Panc1 (cell line): Measurements from ENCODE around the gene GTF2H4.

ENCODE experiments used
- POLR2AphosphoS5 ChIP-seq: IDR thresholded peaks from 2 replicates; pipeline ENCODE4 v1.6.1; 2012; ENCODE audit warnings: mild to moderate bottlenecking, low read depth, low read length, moderate library complexity
- SIN3A ChIP-seq: IDR thresholded peaks from 2 replicates; pipeline ENCODE4 v1.6.1; 2012; ENCODE audit warnings: low read depth, mild to moderate bottlenecking, low read length, moderate library complexity, borderline replicate concordance; ENCODE audit not compliant: insufficient read depth
- TCF7L2 ChIP-seq: IDR thresholded peaks from 2 replicates; pipeline ENCODE4 v1.6.1; 2011; ENCODE audit warnings: mild to moderate bottlenecking, low read depth, low read length, inconsistent platforms
- TF ChIP-seq, protein P1 (sequence below): fragments of 450-650 bp; IDR thresholded peaks from 2 replicates; pipeline ENCODE4 v1.5.1; 2017; ENCODE audit warnings: mild to moderate bottlenecking
- TF ChIP-seq, protein P2 (sequence below), 2 experiments: IDR thresholded peaks; 2 replicates each; pipeline ENCODE4 v1.6.1; 2011 to 2012; ENCODE audit warnings: low read depth in 2 of 2, control low read depth in 1 of 2, low read length in 1 of 2, mild to moderate bottlenecking in 1 of 2, moderate library complexity in 1 of 2; ENCODE audit not compliant: insufficient read depth in 1 of 2

GRCh38 chr6:30960907-30961673 is 53.1 kb downstream of the GTF2H4 start:
- TF ChIP-seq, protein P1, sequence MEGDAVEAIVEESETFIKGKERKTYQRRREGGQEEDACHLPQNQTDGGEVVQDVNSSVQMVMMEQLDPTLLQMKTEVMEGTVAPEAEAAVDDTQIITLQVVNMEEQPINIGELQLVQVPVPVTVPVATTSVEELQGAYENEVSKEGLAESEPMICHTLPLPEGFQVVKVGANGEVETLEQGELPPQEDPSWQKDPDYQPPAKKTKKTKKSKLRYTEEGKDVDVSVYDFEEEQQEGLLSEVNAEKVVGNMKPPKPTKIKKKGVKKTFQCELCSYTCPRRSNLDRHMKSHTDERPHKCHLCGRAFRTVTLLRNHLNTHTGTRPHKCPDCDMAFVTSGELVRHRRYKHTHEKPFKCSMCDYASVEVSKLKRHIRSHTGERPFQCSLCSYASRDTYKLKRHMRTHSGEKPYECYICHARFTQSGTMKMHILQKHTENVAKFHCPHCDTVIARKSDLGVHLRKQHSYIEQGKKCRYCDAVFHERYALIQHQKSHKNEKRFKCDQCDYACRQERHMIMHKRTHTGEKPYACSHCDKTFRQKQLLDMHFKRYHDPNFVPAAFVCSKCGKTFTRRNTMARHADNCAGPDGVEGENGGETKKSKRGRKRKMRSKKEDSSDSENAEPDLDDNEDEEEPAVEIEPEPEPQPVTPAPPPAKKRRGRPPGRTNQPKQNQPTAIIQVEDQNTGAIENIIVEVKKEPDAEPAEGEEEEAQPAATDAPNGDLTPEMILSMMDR = no peak
- no peak for TF ChIP-seq POLR2AphosphoS5
- TF ChIP-seq, protein P2, sequence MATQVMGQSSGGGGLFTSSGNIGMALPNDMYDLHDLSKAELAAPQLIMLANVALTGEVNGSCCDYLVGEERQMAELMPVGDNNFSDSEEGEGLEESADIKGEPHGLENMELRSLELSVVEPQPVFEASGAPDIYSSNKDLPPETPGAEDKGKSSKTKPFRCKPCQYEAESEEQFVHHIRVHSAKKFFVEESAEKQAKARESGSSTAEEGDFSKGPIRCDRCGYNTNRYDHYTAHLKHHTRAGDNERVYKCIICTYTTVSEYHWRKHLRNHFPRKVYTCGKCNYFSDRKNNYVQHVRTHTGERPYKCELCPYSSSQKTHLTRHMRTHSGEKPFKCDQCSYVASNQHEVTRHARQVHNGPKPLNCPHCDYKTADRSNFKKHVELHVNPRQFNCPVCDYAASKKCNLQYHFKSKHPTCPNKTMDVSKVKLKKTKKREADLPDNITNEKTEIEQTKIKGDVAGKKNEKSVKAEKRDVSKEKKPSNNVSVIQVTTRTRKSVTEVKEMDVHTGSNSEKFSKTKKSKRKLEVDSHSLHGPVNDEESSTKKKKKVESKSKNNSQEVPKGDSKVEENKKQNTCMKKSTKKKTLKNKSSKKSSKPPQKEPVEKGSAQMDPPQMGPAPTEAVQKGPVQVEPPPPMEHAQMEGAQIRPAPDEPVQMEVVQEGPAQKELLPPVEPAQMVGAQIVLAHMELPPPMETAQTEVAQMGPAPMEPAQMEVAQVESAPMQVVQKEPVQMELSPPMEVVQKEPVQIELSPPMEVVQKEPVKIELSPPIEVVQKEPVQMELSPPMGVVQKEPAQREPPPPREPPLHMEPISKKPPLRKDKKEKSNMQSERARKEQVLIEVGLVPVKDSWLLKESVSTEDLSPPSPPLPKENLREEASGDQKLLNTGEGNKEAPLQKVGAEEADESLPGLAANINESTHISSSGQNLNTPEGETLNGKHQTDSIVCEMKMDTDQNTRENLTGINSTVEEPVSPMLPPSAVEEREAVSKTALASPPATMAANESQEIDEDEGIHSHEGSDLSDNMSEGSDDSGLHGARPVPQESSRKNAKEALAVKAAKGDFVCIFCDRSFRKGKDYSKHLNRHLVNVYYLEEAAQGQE (IDR thresholded peaks at IDR 0.05; ENCODE audit: insufficient read depth in 1 of 2, low read depth in 2 of 2, low read length in 1 of 2) = no peak
- no peak for TF ChIP-seq SIN3A
- TF ChIP-seq TCF7L2 = no peak
